Neuronal stem cell (in vitro differentiated cells): ENCODE data around the gene FHL3. TPM values are rescaled to one million over a fixed set of nuclear protein-coding genes. Genes with fewer than 3 reads are reported as not detected.

Source experiments
- DNase-seq: peaks from one replicate; pipeline ENCODE4 v3.0.0-alpha.2; 2013; ENCODE audit warnings: low spot score
- H2AFZ ChIP-seq: one replicate; pipeline ENCODE4 v1.6.1; 2013; ENCODE audit warnings: mild to moderate bottlenecking, low read length, inconsistent platforms
- H2AK5ac ChIP-seq: 2 replicates; pipeline ENCODE4 v1.6.1; 2013; ENCODE audit warnings: low read depth, mild to moderate bottlenecking, inconsistent platforms, low read length, moderate library complexity, mixed read lengths
- H2BK120ac ChIP-seq: 2 replicates; pipeline ENCODE4 v1.6.1; 2013; ENCODE audit warnings: low read depth, mild to moderate bottlenecking, inconsistent platforms, low read length, moderate library complexity, mixed read lengths
- H2BK12ac ChIP-seq: one replicate; pipeline ENCODE4 v1.6.1; 2013; ENCODE audit warnings: low read length, inconsistent platforms
- H2BK15ac ChIP-seq: 2 replicates; pipeline ENCODE4 v1.6.1; 2013; ENCODE audit warnings: mild to moderate bottlenecking, low read length, inconsistent platforms, mixed read lengths
- H2BK5ac ChIP-seq: one replicate; pipeline ENCODE4 v1.6.1; 2013; ENCODE audit warnings: inconsistent platforms, mild to moderate bottlenecking, low read length, moderate library complexity
- H3K14ac ChIP-seq: one replicate; pipeline ENCODE4 v1.6.1; 2013; ENCODE audit warnings: low read length, inconsistent platforms
- H3K18ac ChIP-seq: 2 replicates; pipeline ENCODE4 v1.6.1; 2013; ENCODE audit warnings: low read length, inconsistent platforms
- H3K23ac ChIP-seq: 2 replicates; pipeline ENCODE4 v1.6.1; 2013; ENCODE audit warnings: low read depth, mild to moderate bottlenecking, mixed read lengths, low read length, inconsistent platforms; ENCODE audit not compliant: poor library complexity
- H3K27ac ChIP-seq: replicated peaks from 3 replicates; pipeline ENCODE4 v1.5.1; 2013; ENCODE audit warnings: low read length, inconsistent platforms
- H3K27me3 ChIP-seq, 3 experiments: 2 replicates each; pipeline ENCODE4 v1.6.1; 2013; ENCODE audit warnings: low read length in 3 of 3, mild to moderate bottlenecking in 2 of 3, inconsistent platforms in 1 of 3, low read depth in 1 of 3, mixed read lengths in 1 of 3, moderate library complexity in 1 of 3; ENCODE audit not compliant: control insufficient read depth in 3 of 3, insufficient read depth in 3 of 3
- H3K36me3 ChIP-seq, 2 donors: replicated peaks in 1 of 2; 2 replicates each; pipeline ENCODE4 v1.6.1; 2013; ENCODE audit warnings: low read length in 2 of 2; ENCODE audit not compliant: control insufficient read depth in 2 of 2, insufficient read depth in 2 of 2
- H3K4ac ChIP-seq: 2 replicates; pipeline ENCODE4 v1.6.1; 2013; ENCODE audit warnings: inconsistent platforms, mild to moderate bottlenecking, low read length, moderate library complexity
- H3K4me1 ChIP-seq, 2 donors: 1 replicate in 1 of 2; 2 replicates in 1 of 2; pipeline ENCODE4 v1.6.1; 2013; ENCODE audit warnings: low read length in 2 of 2, low read depth in 1 of 2; ENCODE audit not compliant: control insufficient read depth in 2 of 2, insufficient read depth in 1 of 2
- H3K4me2 ChIP-seq: one replicate; pipeline ENCODE4 v1.6.1; 2013; ENCODE audit warnings: mild to moderate bottlenecking, low read length, inconsistent platforms; ENCODE audit not compliant: insufficient read depth, poor library complexity, severe bottlenecking
- H3K4me3 ChIP-seq, 2 donors: 2 replicates each; pipeline ENCODE4 v1.5.1; 2013; ENCODE audit warnings: low read length in 2 of 2, mild to moderate bottlenecking in 2 of 2, inconsistent platforms in 1 of 2, moderate library complexity in 1 of 2
- H3K79me1 ChIP-seq: one replicate; pipeline ENCODE4 v1.6.1; 2013; ENCODE audit warnings: low read depth, mild to moderate bottlenecking, inconsistent platforms, low read length, moderate library complexity
- H3K9ac ChIP-seq: one replicate; pipeline ENCODE4 v1.6.1; 2013; ENCODE audit warnings: mild to moderate bottlenecking, low read depth, low read length, inconsistent platforms; ENCODE audit not compliant: poor library complexity
- H3K9me3 ChIP-seq, 2 donors: replicated peaks in 1 of 2; 2 replicates each; pipeline versions ENCODE3 to v1.6.1; 2013; ENCODE audit warnings: low read length in 2 of 2, mild to moderate bottlenecking in 2 of 2, inconsistent platforms in 1 of 2, low read depth in 1 of 2, mixed read lengths in 1 of 2, moderate library complexity in 1 of 2; ENCODE audit not compliant: control insufficient read depth in 2 of 2, insufficient read depth in 1 of 2
- H4K8ac ChIP-seq: one replicate; pipeline ENCODE4 v1.6.1; 2013; ENCODE audit warnings: low read depth, mild to moderate bottlenecking, inconsistent platforms, low read length, moderate library complexity
- H4K91ac ChIP-seq: one replicate; pipeline ENCODE4 v1.6.1; 2013; ENCODE audit warnings: low read length, low read depth, mild to moderate bottlenecking, inconsistent platforms; ENCODE audit not compliant: poor library complexity
- WGBS, 2 donors: extraction: QIAGEN DNeasy Blood & Tissue Kit; methylation state at CpG; one replicate each; pipeline ENCODE4 v1.1.7; 2013; ENCODE audit warnings: missing lambda C conversion rate in 2 of 2, mixed read lengths in 1 of 2; ENCODE audit not compliant: insufficient read length in 2 of 2, insufficient replicate concordance in 1 of 2; ENCODE audit errors: extremely low coverage in 2 of 2; 5-methylcytosine and 5-hydroxymethylcytosine counted together
- small RNA-seq: library from polyadenylated mRNA; stranded (forward); fragments of <200 nt; extraction: miRNeasy Mini kit (QIAGEN cat#:217004); gene quantifications from one replicate; pipeline ENCODE3, GENCODE V24; 2013; ENCODE audit not compliant: insufficient read depth

Gene FHL3

GRCh38 chr1:37948841-37949240, 56.5 kb downstream of the FHL3 start:
- H3K9ac ChIP-seq = no peak overlapping the region
- H2BK5ac ChIP-seq = no peak overlapping the region
- H4K8ac ChIP-seq = no peak overlapping the region
- H3K4me2 ChIP-seq = no peak overlapping the region
- H3K23ac ChIP-seq = no peak overlapping the region
- H3K79me1 ChIP-seq = no peaks in the 10 kb centered on the region
- H3K4ac ChIP-seq = no peak overlapping the region
- H2BK15ac ChIP-seq = no peak overlapping the region
- no peak overlapping the region for H3K14ac ChIP-seq
- H3K18ac ChIP-seq = no peak overlapping the region
- no peaks in the 10 kb centered on the region for H3K27me3 ChIP-seq
- no peaks in the 10 kb centered on the region for H3K36me3 ChIP-seq
- H3K9me3 ChIP-seq = no peaks in the 10 kb centered on the region
- peak overlapping the region; percentile 39 for H2AFZ ChIP-seq
- peaks cover 11 to 12% of the 10 kb centered on the region in 2 donors for H3K4me1 ChIP-seq
- H3K4me3 ChIP-seq = no peak overlapping the region
- H2BK12ac ChIP-seq = no peak overlapping the region
- no peak overlapping the region for H2AK5ac ChIP-seq
- no peak overlapping the region for H4K91ac ChIP-seq
- DNase-seq = no peak
- no peak overlapping the region for H3K27ac ChIP-seq
- H2BK120ac ChIP-seq = no peak overlapping the region

- no peak for DNase-seq
- no CpG with 5 or more reads among the region's 2 CpGs for whole genome bisulfite sequencing, 2 donors
Measured at GRCh38 chr1:37948166-37948565, 57.1 kb downstream of the FHL3 start.

GRCh38 chr1:37947364-37947763, 58.0 kb downstream of the FHL3 start:
- H3K4me1 ChIP-seq = peaks cover 11 to 12% of the 10 kb centered on the region in 2 donors
- H4K8ac ChIP-seq = no peak overlapping the region
- H3K4ac ChIP-seq = no peak overlapping the region
- H2BK12ac ChIP-seq = no peak overlapping the region
- no peak overlapping the region for H4K91ac ChIP-seq
- H3K79me1 ChIP-seq = no peaks in the 10 kb centered on the region
- H3K9ac ChIP-seq = no peak overlapping the region
- H3K4me3 ChIP-seq = peak overlapping the region in 1 of 2 donors; percentile 88
- H2AFZ ChIP-seq = peak overlapping the region; percentile 95
- no peak overlapping the region for H3K4me2 ChIP-seq
- peaks cover 0 to 3% of the 10 kb centered on the region in 2 donors for H3K36me3 ChIP-seq
- peak overlapping the region; percentile 34 for H3K18ac ChIP-seq
- no peak overlapping the region for H2AK5ac ChIP-seq
- no peak overlapping the region for H2BK120ac ChIP-seq
- no peaks in the 10 kb centered on the region for H3K9me3 ChIP-seq
- WGBS, 2 donors = no CpG with 5 or more reads among the region's 6 CpGs
- no peak overlapping the region for H3K27ac ChIP-seq
- H2BK5ac ChIP-seq = no peak overlapping the region
- no peak for DNase-seq
- no peaks in the 10 kb centered on the region for H3K27me3 ChIP-seq
- no peak overlapping the region for H3K14ac ChIP-seq
- no peak overlapping the region for H3K23ac ChIP-seq
- H2BK15ac ChIP-seq = peak overlapping the region; percentile 18

More at GRCh38 chr1:37948166-37948565, 57.1 kb downstream of the FHL3 start:
- Histone ChIP-seq H2AK5ac (no peak overlapping the region), H3K9me3 (no peaks in the 10 kb centered on the region), H2BK120ac (no peak overlapping the region), H3K4ac (no peak overlapping the region), H3K14ac (no peak overlapping the region), H2BK12ac (no peak overlapping the region), H3K18ac (no peak overlapping the region), H4K8ac (no peak overlapping the region), H3K4me2 (no peak overlapping the region), H3K4me3 (no peak overlapping the region), H3K9ac (no peak overlapping the region), H2AFZ (peak overlapping the region; percentile 39), H3K4me1 (peaks cover 11 to 12% of the 10 kb centered on the region in 2 donors), H3K79me1 (no peaks in the 10 kb centered on the region), H3K23ac (no peak overlapping the region), H2BK5ac (no peak overlapping the region), H4K91ac (no peak overlapping the region), H3K27me3 (no peaks in the 10 kb centered on the region), H3K27ac (no peak overlapping the region), H2BK15ac (no peak overlapping the region), H3K36me3 (peaks cover 0 to 2% of the 10 kb centered on the region in 2 donors)

Small RNAs within 50 kb of the gene (small RNA-seq; reads per million reads assigned to genes)
- gene RF00017 = not detected
- not detected for gene RNU6-510P
